Measurements from ENCODE around the gene GRWD1. TPM values are rescaled to one million over a fixed set of nuclear protein-coding genes. Genes with fewer than 3 reads are reported as not detected.

GRWD1 gene
- total RNA-seq, 2 donors from 2014 or later = 17.5 to 38.3 TPM

DNA sequence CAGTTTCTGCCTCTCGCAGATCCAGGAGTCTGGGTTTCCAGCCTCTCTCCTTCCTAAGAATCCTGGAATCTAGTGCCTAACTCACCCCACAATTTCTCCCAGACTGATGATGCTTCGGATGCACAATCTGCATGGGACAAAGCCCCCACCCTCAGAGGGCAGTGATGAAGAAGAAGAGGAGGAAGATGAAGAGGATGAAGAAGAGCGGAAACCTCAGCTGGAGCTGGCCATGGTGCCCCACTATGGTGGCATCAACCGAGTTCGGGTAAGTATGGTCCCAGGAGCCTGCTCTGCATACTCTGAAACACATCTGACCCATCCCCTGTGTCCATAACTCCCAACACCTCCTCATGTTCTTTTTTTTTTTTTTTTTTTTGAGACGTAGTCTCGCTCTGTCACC, 796 bp downstream of the GRWD1 start:
- peak overlapping the region in 1 of 2 donors; percentile 77 for H3K27ac ChIP-seq
- no peak for ATAC-seq (ENCODE audit: insufficient number of reproducible peaks, low FRiP score, low read depth)
- no peak for DNase-seq (ENCODE audit: low spot score)
- peaks cover 19% of the 10 kb centered on the region for H3K36me3 ChIP-seq
- H3K9me3 ChIP-seq = no peaks in the 10 kb centered on the region
- peak overlapping the region; percentile 79 for H3K4me3 ChIP-seq
- H3K27me3 ChIP-seq (replicated peaks; ENCODE audit: insufficient read depth) = no peaks in the 10 kb centered on the region
- H3K4me1 ChIP-seq (ENCODE audit: control insufficient read depth in 1 of 2, low read depth in 2 of 2) = peaks cover 17 to 22% of the 10 kb centered on the region in 2 donors
- TF ChIP-seq, protein P1, sequence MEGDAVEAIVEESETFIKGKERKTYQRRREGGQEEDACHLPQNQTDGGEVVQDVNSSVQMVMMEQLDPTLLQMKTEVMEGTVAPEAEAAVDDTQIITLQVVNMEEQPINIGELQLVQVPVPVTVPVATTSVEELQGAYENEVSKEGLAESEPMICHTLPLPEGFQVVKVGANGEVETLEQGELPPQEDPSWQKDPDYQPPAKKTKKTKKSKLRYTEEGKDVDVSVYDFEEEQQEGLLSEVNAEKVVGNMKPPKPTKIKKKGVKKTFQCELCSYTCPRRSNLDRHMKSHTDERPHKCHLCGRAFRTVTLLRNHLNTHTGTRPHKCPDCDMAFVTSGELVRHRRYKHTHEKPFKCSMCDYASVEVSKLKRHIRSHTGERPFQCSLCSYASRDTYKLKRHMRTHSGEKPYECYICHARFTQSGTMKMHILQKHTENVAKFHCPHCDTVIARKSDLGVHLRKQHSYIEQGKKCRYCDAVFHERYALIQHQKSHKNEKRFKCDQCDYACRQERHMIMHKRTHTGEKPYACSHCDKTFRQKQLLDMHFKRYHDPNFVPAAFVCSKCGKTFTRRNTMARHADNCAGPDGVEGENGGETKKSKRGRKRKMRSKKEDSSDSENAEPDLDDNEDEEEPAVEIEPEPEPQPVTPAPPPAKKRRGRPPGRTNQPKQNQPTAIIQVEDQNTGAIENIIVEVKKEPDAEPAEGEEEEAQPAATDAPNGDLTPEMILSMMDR (IDR thresholded peaks at IDR 0.05) = no peak

DNA sequence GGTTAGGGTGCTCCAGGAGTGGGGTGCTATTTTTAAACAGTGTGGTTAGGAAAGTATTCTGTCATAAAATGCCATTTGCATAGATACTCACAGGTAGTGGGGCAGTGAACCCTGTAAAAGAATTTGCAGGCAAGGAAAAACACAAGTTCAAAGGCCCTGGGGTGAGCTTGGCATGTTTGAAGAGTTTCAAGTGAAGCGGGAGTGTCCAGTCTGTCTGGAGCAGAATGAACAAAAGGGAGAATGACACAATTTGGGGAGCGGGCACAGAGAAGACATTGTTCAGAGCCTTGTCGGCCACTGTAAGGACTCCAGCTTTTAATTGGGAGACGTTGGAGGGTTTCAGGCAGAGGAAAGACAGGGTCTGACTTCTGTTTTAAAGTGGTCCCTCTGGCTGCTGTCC, 2.8 kb downstream of the GRWD1 start:
- H3K27ac ChIP-seq = no peak overlapping the region
- H3K36me3 ChIP-seq = peaks cover 37% of the 10 kb centered on the region
- DNase-seq (ENCODE audit: low spot score) (no peak), ATAC-seq (ENCODE audit: insufficient number of reproducible peaks, low FRiP score, low read depth) (no peak)
- H3K9me3 ChIP-seq = no peaks in the 10 kb centered on the region
- TF ChIP-seq, protein P1 (IDR thresholded peaks at IDR 0.05) = no peak
- peaks cover 17 to 22% of the 10 kb centered on the region in 2 donors for H3K4me1 ChIP-seq (ENCODE audit: control insufficient read depth in 1 of 2, low read depth in 2 of 2)
- H3K4me3 ChIP-seq = no peak overlapping the region
- no peaks in the 10 kb centered on the region for H3K27me3 ChIP-seq (replicated peaks; ENCODE audit: insufficient read depth)

DNA sequence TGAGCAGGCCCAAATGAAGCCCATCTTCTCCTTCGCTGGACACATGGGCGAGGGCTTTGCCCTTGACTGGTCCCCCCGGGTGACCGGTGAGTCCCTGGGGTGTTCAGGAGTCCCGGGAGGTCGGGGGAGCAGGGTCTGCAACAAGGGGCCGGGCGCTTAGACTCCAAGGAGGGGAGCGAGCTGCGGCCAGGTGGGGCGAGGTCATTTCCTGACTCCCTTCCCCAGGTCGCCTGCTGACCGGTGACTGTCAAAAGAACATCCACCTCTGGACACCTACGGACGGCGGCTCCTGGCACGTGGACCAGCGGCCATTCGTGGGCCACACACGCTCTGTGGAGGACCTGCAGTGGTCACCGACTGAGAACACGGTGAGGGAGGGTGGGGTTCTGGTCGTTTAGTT, 4.7 kb downstream of the GRWD1 start:
- TF ChIP-seq, protein P1 (IDR thresholded peaks at IDR 0.05) = no peak
- H3K4me3 ChIP-seq = no peak overlapping the region
- H3K27me3 ChIP-seq (replicated peaks; ENCODE audit: insufficient read depth) = no peaks in the 10 kb centered on the region
- H3K9me3 ChIP-seq = no peaks in the 10 kb centered on the region
- no peak overlapping the region for H3K27ac ChIP-seq
- ATAC-seq (ENCODE audit: insufficient number of reproducible peaks, low FRiP score, low read depth) = no peak
- H3K4me1 ChIP-seq (ENCODE audit: control insufficient read depth in 1 of 2, low read depth in 2 of 2) = peaks cover 5 to 7% of the 10 kb centered on the region in 2 donors
- no peak for DNase-seq (ENCODE audit: low spot score)
- H3K36me3 ChIP-seq = peaks cover 43% of the 10 kb centered on the region

DNA sequence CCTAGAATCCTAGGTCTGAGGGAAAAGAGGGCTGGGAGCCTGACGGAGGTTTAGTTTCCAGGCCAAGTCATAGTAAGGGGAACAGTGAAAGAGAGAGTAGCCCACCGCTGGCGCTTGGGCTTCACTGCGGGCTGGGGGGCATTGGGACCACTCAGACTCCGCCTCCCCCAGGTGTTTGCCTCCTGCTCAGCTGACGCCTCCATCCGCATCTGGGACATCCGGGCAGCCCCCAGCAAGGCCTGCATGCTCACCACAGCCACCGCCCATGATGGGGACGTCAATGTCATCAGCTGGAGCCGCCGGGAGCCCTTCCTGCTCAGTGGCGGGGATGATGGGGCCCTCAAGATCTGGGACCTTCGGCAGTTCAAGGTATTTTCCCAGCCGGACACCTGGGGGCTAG, 5.1 kb downstream of the GRWD1 start:
- Histone ChIP-seq H3K27me3 (replicated peaks; ENCODE audit: insufficient read depth) (no peaks in the 10 kb centered on the region), H3K27ac (no peak overlapping the region), H3K4me1 (ENCODE audit: control insufficient read depth in 1 of 2, low read depth in 2 of 2) (peaks cover 5 to 7% of the 10 kb centered on the region in 2 donors), H3K4me3 (no peak overlapping the region), H3K36me3 (peaks cover 43% of the 10 kb centered on the region), H3K9me3 (no peaks in the 10 kb centered on the region)
- no peak for ATAC-seq (ENCODE audit: insufficient number of reproducible peaks, low FRiP score, low read depth)
- no peak for DNase-seq (ENCODE audit: low spot score)
- TF ChIP-seq, protein P1 (IDR thresholded peaks at IDR 0.05) = no peak

DNA sequence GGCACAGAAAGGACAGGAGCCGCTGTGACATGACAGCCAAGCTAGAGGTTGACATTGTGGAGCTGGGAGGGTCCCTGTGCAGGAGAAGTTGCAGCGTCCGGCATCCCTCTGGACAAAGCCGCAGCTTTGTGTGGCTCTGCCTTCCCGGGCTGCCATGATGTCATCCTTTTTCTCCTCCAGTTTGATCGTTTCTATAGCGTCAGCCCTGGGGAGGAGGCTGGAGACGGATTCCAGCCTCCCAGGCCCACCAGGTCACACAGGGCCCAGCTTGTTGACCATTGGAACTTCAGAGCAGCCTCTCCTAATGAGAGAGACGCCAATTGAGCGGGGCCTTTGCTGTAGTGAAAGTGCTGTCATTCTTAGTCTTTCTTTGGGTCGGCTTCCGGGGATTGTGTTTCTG, 5.8 kb downstream of the GRWD1 start:
- DNase-seq (ENCODE audit: low spot score) (no peak), ATAC-seq (ENCODE audit: insufficient number of reproducible peaks, low FRiP score, low read depth) (no peak)
- H3K27ac ChIP-seq = no peak overlapping the region
- H3K4me1 ChIP-seq (ENCODE audit: control insufficient read depth in 1 of 2, low read depth in 2 of 2) = peaks cover under 1 to 1% of the 10 kb centered on the region in 2 donors
- TF ChIP-seq, protein P1 (IDR thresholded peaks at IDR 0.05) = no peak
- H3K27me3 ChIP-seq (replicated peaks; ENCODE audit: insufficient read depth) = no peaks in the 10 kb centered on the region
- H3K36me3 ChIP-seq = peaks cover 43% of the 10 kb centered on the region
- no peak overlapping the region for H3K4me3 ChIP-seq
- H3K9me3 ChIP-seq = no peaks in the 10 kb centered on the region
